GM12878 (cell line): ENCODE measurements around the gene GIMAP7. TPM values are rescaled to one million over a fixed set of nuclear protein-coding genes. Genes with fewer than 3 reads are reported as not detected.
"Not testable (repeated sequence)": the region's sequence is repeated elsewhere in the genome, so short reads cannot be mapped to it uniquely, and the experiment has no call there.

Experiments
- ATAC-seq: fragments of 200-7000 bp; cut with Tn5 transposase; 3 replicates; pipeline ENCODE4 v1.9.1; 2020; ENCODE audit warnings: mild to moderate bottlenecking, moderate library complexity
- BruUV-seq: library from RNA; stranded (reverse); fragments of 400-500 nt; replicated peaks from 2 replicates; lab custom pipeline; 2021; lab: Mats Ljungman, UMichigan
- CTCF ChIA-PET: fragments of 300-600 bp; sonication (Branson Sonifier 250); formaldehyde crosslinking; extraction: SDS; loops from one replicate; lab custom pipeline; 2021; ENCODE audit warnings: inconsistent platforms; lab: Yijun Ruan, JAX
- POLR2A ChIA-PET: fragments of 350-600 bp; formaldehyde crosslinking; extraction: SDS; loops from one replicate; lab custom pipeline; 2021; ENCODE audit warnings: inconsistent platforms; lab: Charles Lee
- RAD21 ChIA-PET: fragments of 300-600 bp; sonication (Branson Sonifier 250); formaldehyde crosslinking; loops from one replicate; lab custom pipeline; 2023; ENCODE audit warnings: antibody characterized with exemption; ENCODE audit not compliant: unreplicated experiment; lab: Charles Lee
- SMC1A ChIA-PET: fragments of 300-600 bp; sonication (Branson Sonifier 250); formaldehyde crosslinking; loops from one replicate; lab custom pipeline; 2023; ENCODE audit not compliant: unreplicated experiment, uncharacterized antibody; lab: Charles Lee
- DNase-seq: peaks from one replicate; pipeline ENCODE4 v3.0.0-alpha.2; 2011; ENCODE audit warnings: low read depth, low spot score
- FAIRE-seq: peaks from 3 replicates; lab custom pipeline; 2011; peaks lifted over from hg19 to GRCh38; lab: Jason Lieb, UNC
- H2AFZ ChIP-seq: 2 replicates; pipeline ENCODE4 v1.6.0; 2011; ENCODE audit warnings: low read depth, low read length, control low read depth; ENCODE audit not compliant: control insufficient read depth
- H3K27ac ChIP-seq: 2 replicates; pipeline ENCODE4 v1.5.1; 2011; ENCODE audit warnings: control low read depth; ENCODE audit not compliant: control insufficient read depth, insufficient read depth
- H3K27me3 ChIP-seq, 2 experiments: replicated peaks in 1 of 2; 2 replicates each; pipeline versions ENCODE4 v1.6.0 to v1.6.1; 2011; ENCODE audit warnings: low read length in 1 of 2; ENCODE audit not compliant: control insufficient read depth in 2 of 2, insufficient read depth in 2 of 2
- H3K36me3 ChIP-seq, 2 experiments: 2 replicates each; pipeline ENCODE4 v1.5.1; 2011; ENCODE audit warnings: low read length in 1 of 2; ENCODE audit not compliant: control insufficient read depth in 2 of 2, insufficient read depth in 2 of 2
- H3K4me1 ChIP-seq: 2 replicates; pipeline ENCODE4 v1.6.1; 2011; ENCODE audit warnings: mild to moderate bottlenecking, low read length, moderate library complexity, mixed read lengths; ENCODE audit not compliant: control insufficient read depth, insufficient read depth
- H3K4me2 ChIP-seq: 2 replicates; pipeline ENCODE4 v1.6.0; 2011; ENCODE audit warnings: control low read depth; ENCODE audit not compliant: control insufficient read depth, insufficient read depth
- H3K4me3 ChIP-seq: fragments of 200-600 bp; sonication (generic); 2 replicates; pipeline ENCODE4 v1.5.1; 2016
- H3K79me2 ChIP-seq: 2 replicates; pipeline ENCODE4 v1.6.0; 2011; ENCODE audit warnings: low read length; ENCODE audit not compliant: control insufficient read depth, insufficient read depth
- H3K9ac ChIP-seq: 2 replicates; pipeline ENCODE4 v1.8.0; 2011; ENCODE audit warnings: low read length, control low read depth, mixed read lengths; ENCODE audit not compliant: control insufficient read depth, insufficient read depth
- H3K9me3 ChIP-seq: replicated peaks from 3 replicates; pipeline ENCODE4 v1.5.1; 2011; ENCODE audit warnings: mild to moderate bottlenecking, low read length; ENCODE audit not compliant: control insufficient read depth, insufficient read depth
- H4K20me1 ChIP-seq: 2 replicates; pipeline ENCODE4 v1.6.0; 2011; ENCODE audit not compliant: control insufficient read depth, insufficient read depth
- GABPA ChIP-seq: IDR thresholded peaks from 2 replicates; pipeline ENCODE4 v1.6.1; 2014; ENCODE audit warnings: antibody characterized with exemption, low read depth, mild to moderate bottlenecking, inconsistent platforms
- POU2F2 ChIP-seq: IDR thresholded peaks from 3 replicates; pipeline ENCODE4 v1.6.1; 2011; ENCODE audit warnings: low read depth, mild to moderate bottlenecking, low read length, borderline replicate concordance
- whole genome bisulfite sequencing: methylation state at CpG from one replicate; pipeline ENCODE4 v1.1.6; 2016; ENCODE audit warnings: low lambda C conversion rate; ENCODE audit not compliant: insufficient replicate concordance, insufficient coverage; ENCODE audit errors: missing lambda C conversion rate; 5-methylcytosine and 5-hydroxymethylcytosine counted together
- in situ Hi-C: fragments of 300-500 bp; cut with MboI; formaldehyde crosslinking; loops from 9 replicates; pipeline ENCODE4 v1.14.3; 2018; ENCODE audit warnings: mixed read lengths
- intact Hi-C: fragments of 100-400 bp; cut with micrococcal nuclease; formaldehyde crosslinking; loops from one replicate; pipeline ENCODE4 v1.14.2; 2022; ENCODE audit not compliant: unreplicated experiment
- polyA plus RNA-seq, 11 experiments: library from polyadenylated mRNA; depleted of rRNA in 4 of 11; unstranded in 6 of 11; stranded (reverse) in 5 of 11; fragments of >200 nt; fragmentation: Nextera tagmentation in 4 of 11; fragmentation: Illumina TruSeq in 1 of 11; extraction: Ambion mirVana in 4 of 11; extraction: Trizol in 1 of 11; gene quantifications; 1 replicate in 1 of 11; 2 replicates in 10 of 11; pipeline versions ENCODE4 v1.2.1 to v1.2.3, GENCODE V29; 2011 to 2016; ENCODE audit warnings: inconsistent platforms in 2 of 11, missing spikeins in 2 of 11, low read depth in 1 of 11
- total RNA-seq, 4 experiments: library from RNA; depleted of rRNA in 3 of 4; stranded (reverse); fragments of >200 nt in 3 of 4; fragmentation: Illumina TruSeq in 1 of 4; extraction: Trizol in 1 of 4; gene quantifications; 2 replicates each; pipeline versions ENCODE4 v1.2.1 to v1.2.3, GENCODE V29; 2013 to 2021

The GIMAP7 gene
- total and polyA plus RNA-seq, 10 of the 15 experiments (the other 5 are each of a cell fraction or from before 2014, with no cell fraction given): 2.7 to 16.6 (median 5.4) TPM

GRCh38 chr7:150481922-150482321 is 32.8 kb upstream of the GIMAP7 start:
- no TSS peak for BruUV-seq
- Histone ChIP-seq H3K9ac (no peak overlapping the region), H3K36me3 (no peaks in the 10 kb centered on the region; a peak in 1 of 4 replicates), H4K20me1 (no peaks in the 10 kb centered on the region), H3K27me3 (no peaks in the 10 kb centered on the region), H3K4me1 (no peaks in the 10 kb centered on the region), H3K4me3 (no peak overlapping the region), H3K79me2 (no peaks in the 10 kb centered on the region), H3K4me2 (no peak overlapping the region), H3K27ac (no peak overlapping the region), H2AFZ (0 out of 2 replicates have a peak overlapping the region, but pooled peaks have one; percentile 37), H3K9me3 (no peaks in the 10 kb centered on the region; the same call in 2 of the 3 replicates)
- ChIA-PET CTCF (interaction anchor here (1.5 kb wide), 1 partner anchor 251 kb away, joined by 4 read pairs; no protein-coding TSS in a partner anchor), RAD21 (no interaction called here), POLR2A (no interaction called here), SMC1A (interaction anchor here (1.0 kb wide), 1 partner anchor 53 kb away, joined by 3 read pairs; no protein-coding TSS in a partner anchor)
- WGBS: 74% methylated on average over 4 of the region's 4 CpGs
- intact Hi-C loops (no loop called here), in situ Hi-C loops (no loop called here)
- ATAC-seq (no peak), FAIRE-seq (no peak), DNase-seq (no peak)
- TF ChIP-seq GABPA (no peak), POU2F2 (no peak)

- FAIRE-seq, POLR2A ChIA-PET, H3K4me3 ChIP-seq, H3K27ac ChIP-seq, H3K27me3 ChIP-seq, H3K4me2 ChIP-seq, DNase-seq, intact Hi-C loops, ATAC-seq, H3K9me3 ChIP-seq, H3K4me1 ChIP-seq, H3K79me2 ChIP-seq, H2AFZ ChIP-seq, H3K36me3 ChIP-seq, H4K20me1 ChIP-seq, in situ Hi-C loops, BruUV-seq, H3K9ac ChIP-seq: not testable (repeated sequence)
- RAD21 ChIA-PET: interaction anchor here (0.8 kb wide), 1 partner anchor 272 kb away, joined by 3 read pairs; no protein-coding TSS in a partner anchor
- SMC1A ChIA-PET: interaction anchor here (0.7 kb wide), 1 partner anchor 19 kb away, joined by 3 read pairs; no protein-coding TSS in a partner anchor
- WGBS: 43% methylated on average over 2 of the region's 2 CpGs
- CTCF ChIA-PET: interaction anchor here (1.5 kb wide), 1 partner anchor 19 kb away, joined by 3 read pairs; no protein-coding TSS in a partner anchor
Measured at GRCh38 chr7:150483514-150483913, 31.2 kb upstream of the GIMAP7 start.

GRCh38 chr7:150484071-150484470 is 30.6 kb upstream of the GIMAP7 start:
- H3K4me1 ChIP-seq, H3K4me2 ChIP-seq, H3K4me3 ChIP-seq, ATAC-seq, H2AFZ ChIP-seq, DNase-seq, intact Hi-C loops, H3K9ac ChIP-seq, H3K9me3 ChIP-seq, H3K79me2 ChIP-seq, FAIRE-seq, POLR2A ChIA-PET, H3K27me3 ChIP-seq, H4K20me1 ChIP-seq, BruUV-seq, H3K36me3 ChIP-seq, in situ Hi-C loops, H3K27ac ChIP-seq: not testable (repeated sequence)
- ChIA-PET CTCF (interaction anchor here (1.5 kb wide), 1 partner anchor 18 kb away, joined by 3 read pairs; no protein-coding TSS in a partner anchor), SMC1A (interaction anchor here (0.7 kb wide), 1 partner anchor 19 kb away, joined by 3 read pairs; no protein-coding TSS in a partner anchor), RAD21 (interaction anchor here (0.8 kb wide), 1 partner anchor 272 kb away, joined by 3 read pairs; no protein-coding TSS in a partner anchor)
- 44% methylated on average over 3 of the region's 3 CpGs for WGBS
